Aorta (tissue), 5 donors: Measurements from ENCODE around the gene NRN1. TPM values are rescaled to one million over a fixed set of nuclear protein-coding genes. Genes with fewer than 3 reads are reported as not detected.
A peak's percentile ranks its signal among the peaks of the same experiment; 100 is the strongest.

Experiments
- ATAC-seq: fragments of 200-7000 bp; cut with Tn5 transposase; one replicate; pipeline ENCODE4 v1.9.1; 2022; ENCODE audit warnings: moderate library complexity; ENCODE audit not compliant: low FRiP score
- DNase-seq, 2 donors: peaks; one replicate each; pipeline ENCODE4 v3.0.0-alpha.2; 2020
- H3K27ac ChIP-seq, 2 donors: one replicate each; pipeline ENCODE4 v1.5.1; 2013; ENCODE audit warnings: low read length in 2 of 2, mild to moderate bottlenecking in 2 of 2, moderate library complexity in 2 of 2, control low read depth in 1 of 2, inconsistent platforms in 1 of 2, low read depth in 1 of 2
- H3K27me3 ChIP-seq, 2 donors: one replicate each; pipeline ENCODE4 v1.6.1; 2013; ENCODE audit warnings: control low read depth in 1 of 2, low read length in 1 of 2, mild to moderate bottlenecking in 1 of 2, moderate library complexity in 1 of 2; ENCODE audit not compliant: insufficient read depth in 2 of 2, control insufficient read depth in 1 of 2
- H3K36me3 ChIP-seq, 2 donors: one replicate each; pipeline ENCODE4 v1.6.1; 2013; ENCODE audit warnings: control low read depth in 1 of 2, low read length in 1 of 2, mild to moderate bottlenecking in 1 of 2; ENCODE audit not compliant: insufficient read depth in 2 of 2, control insufficient read depth in 1 of 2
- H3K4me1 ChIP-seq, 2 donors: one replicate each; pipeline ENCODE4 v1.6.1; 2013; ENCODE audit warnings: low read length in 2 of 2, control low read depth in 1 of 2, mild to moderate bottlenecking in 1 of 2, moderate library complexity in 1 of 2; ENCODE audit not compliant: insufficient read depth in 2 of 2, control insufficient read depth in 1 of 2
- H3K4me3 ChIP-seq, 2 donors: one replicate each; pipeline ENCODE4 v1.5.1; 2013; ENCODE audit warnings: low read length in 2 of 2, control low read depth in 1 of 2, mild to moderate bottlenecking in 1 of 2
- H3K9me3 ChIP-seq: one replicate; pipeline ENCODE4 v1.6.1; 2013; ENCODE audit warnings: mild to moderate bottlenecking, low read length; ENCODE audit not compliant: control insufficient read depth
- WGBS, 2 donors: extraction: QIAGEN DNeasy Blood & Tissue Kit; methylation state at CpG; one replicate each; pipeline ENCODE4 v1.1.7; 2013; 5-methylcytosine and 5-hydroxymethylcytosine counted together
- intact Hi-C, 2 donors: fragments of 100-400 bp; cut with DNase I; formaldehyde crosslinking; loops; one replicate each; pipeline versions ENCODE4 v1.14.2 to v1.15.0; 2022
- polyA plus RNA-seq, 2 donors: library from polyadenylated mRNA; stranded (reverse); fragments of 200-250 nt; gene quantifications; one replicate each; pipeline ENCODE4 v1.2.3, GENCODE V29; 2013
- total RNA-seq, 2 donors: library from RNA; stranded (reverse); fragmentation: NEBNext Ultra II Directional; extraction: Animal tissue kit (Norgen Biotek cat#: 25700); gene quantifications; one replicate each; pipeline ENCODE4 v1.2.1, GENCODE V29; 2021
- donor health status: healthy with polysubstance abuse.
- donor health status: Bipolar disorder and iron deficiency.
- donor health status: DM: no; HTN: no; CAD: no.
- donor health status: DM: no; HTN: no; CAD: no.
- donor health status: DM: yes; HTN: yes; CAD: no.

Gene NRN1
- total and polyA plus RNA-seq, 4 donors = 2.3 to 35.9 (median 17.7) TPM

GRCh38 chr6:6004390-6004995, 2.2 kb downstream of the NRN1 start:
- intact Hi-C loops = loop anchor here (5.0 to 10.0 kb wide), 3 partner anchors 37 to 240 kb away; no protein-coding TSS in a partner anchor
- ATAC-seq (no peak), DNase-seq (peak in 1 of 2 donors; percentile 71)
- 17% methylated on average over 37 of the region's 37 CpGs for WGBS, 2 donors
- Histone ChIP-seq H3K27ac (no peak overlapping the region), H3K4me3 (no peak overlapping the region), H3K27me3 (peaks cover 0 to 2% of the 10 kb centered on the region in 2 donors), H3K4me1 (no peaks in the 10 kb centered on the region), H3K9me3 (peaks cover 6% of the 10 kb centered on the region), H3K36me3 (no peaks in the 10 kb centered on the region)

- intact Hi-C loops = loop anchor here (5.0 to 10.0 kb wide), 3 partner anchors 36 to 239 kb away; no protein-coding TSS in a partner anchor
- H3K27ac ChIP-seq = no peak overlapping the region
- H3K4me3 ChIP-seq = no peak overlapping the region
- DNase-seq = peak in 1 of 2 donors; percentile 80
- WGBS, 2 donors = 7 to 9% methylated on average over 60 to 64 of the region's 64 CpGs
- ATAC-seq = no peak
- H3K36me3 ChIP-seq = no peaks in the 10 kb centered on the region
- no peaks in the 10 kb centered on the region for H3K4me1 ChIP-seq
- H3K27me3 ChIP-seq = peaks cover 0 to 2% of the 10 kb centered on the region in 2 donors
- peaks cover 6% of the 10 kb centered on the region for H3K9me3 ChIP-seq
Measured at GRCh38 chr6:6003621-6004366, 2.9 kb downstream of the NRN1 start.

DNA sequence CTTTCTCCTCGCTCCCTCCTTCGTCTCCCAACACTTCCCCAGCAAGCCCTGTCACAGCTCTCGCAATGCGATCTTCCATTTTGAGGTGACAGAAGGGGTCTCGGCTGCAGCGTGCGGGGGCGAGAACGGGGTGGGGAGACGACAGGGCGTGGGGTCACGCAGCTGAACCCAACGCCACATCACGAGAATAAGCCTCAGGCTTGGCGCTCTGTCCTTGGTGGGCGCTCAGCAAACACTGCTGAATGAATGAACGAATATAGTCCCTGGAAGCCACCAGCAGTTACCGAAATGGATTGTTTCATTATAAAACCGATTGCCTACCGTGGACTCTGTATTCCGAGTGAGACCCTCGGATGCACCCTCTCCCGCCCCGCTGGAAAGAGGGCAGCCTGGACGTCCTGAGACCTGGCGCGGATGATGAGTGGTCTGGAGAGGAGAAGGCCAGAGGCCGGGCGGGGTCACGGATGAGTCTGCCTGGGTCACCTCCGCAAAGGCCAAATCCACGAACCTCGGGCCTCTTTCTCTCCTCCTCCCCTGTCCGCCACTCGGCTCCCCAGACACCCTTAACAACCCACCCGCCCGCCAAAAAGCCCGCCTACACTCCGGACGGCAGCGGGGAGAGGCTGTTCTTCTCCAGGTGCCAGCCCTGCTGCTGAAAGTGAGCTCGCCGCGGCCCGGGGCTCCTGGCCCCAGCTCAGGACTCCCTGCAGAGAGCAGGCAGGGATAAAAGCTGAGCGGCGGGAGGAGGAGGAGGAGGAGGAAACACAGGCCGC, 3.7 kb downstream of the NRN1 start:
- H3K36me3 ChIP-seq = no peaks in the 10 kb centered on the region
- no peak for DNase-seq
- intact Hi-C loops = loop anchor here (5.0 to 10.0 kb wide), 3 partner anchors 36 to 238 kb away; no protein-coding TSS in a partner anchor
- WGBS, 2 donors = 14 to 15% methylated on average over 48 of the region's 48 CpGs
- H3K4me3 ChIP-seq = no peak overlapping the region
- ATAC-seq = no peak
- H3K27ac ChIP-seq = no peak overlapping the region
- peaks cover 6% of the 10 kb centered on the region for H3K9me3 ChIP-seq
- peaks cover 0 to 2% of the 10 kb centered on the region in 2 donors for H3K27me3 ChIP-seq
- H3K4me1 ChIP-seq = no peaks in the 10 kb centered on the region

DNA sequence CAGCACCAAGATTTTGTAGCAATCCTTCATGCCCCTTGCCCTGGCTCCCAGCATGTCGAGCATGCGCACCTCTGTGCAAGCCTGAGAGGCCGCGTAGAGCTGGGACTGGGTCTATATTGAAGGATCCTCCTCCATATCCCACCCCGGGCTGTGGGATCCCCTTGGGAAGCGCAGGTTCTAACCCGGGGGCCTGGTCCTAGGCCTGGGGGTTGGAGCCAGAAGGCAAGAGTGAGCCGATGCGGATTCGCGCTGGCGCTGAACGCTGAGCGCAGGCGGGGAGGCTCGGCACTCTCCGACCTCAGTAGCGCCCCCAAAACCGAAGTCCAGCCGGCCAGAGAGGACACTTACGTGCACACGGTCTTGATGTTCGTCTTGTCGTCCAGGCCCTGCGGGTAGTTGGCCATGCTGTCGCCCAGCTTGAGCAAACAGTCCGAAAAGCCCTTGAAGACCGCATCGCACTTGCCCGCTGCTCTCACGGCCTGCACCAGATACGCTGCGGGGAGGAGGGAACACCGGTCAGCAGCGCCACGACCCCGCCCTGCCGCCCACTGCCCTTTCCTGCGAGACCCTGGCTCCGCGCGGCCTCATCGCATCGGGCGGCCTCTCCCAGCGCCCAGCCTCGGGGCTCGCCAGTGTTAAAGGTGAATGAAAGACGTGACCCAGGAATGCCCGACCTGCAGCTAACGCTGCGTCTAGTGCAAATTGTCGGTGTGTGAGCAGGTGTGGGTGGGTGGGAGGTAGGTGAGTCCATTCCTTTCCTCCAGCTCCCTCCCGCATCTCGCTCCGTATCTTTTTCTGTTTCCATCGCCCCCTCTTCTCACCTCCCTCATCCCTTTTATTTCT, 4.5 kb downstream of the NRN1 start:
- H3K4me3 ChIP-seq = no peak overlapping the region
- intact Hi-C loops = loop anchor here (5.0 to 10.0 kb wide), 3 partner anchors 35 to 237 kb away; no protein-coding TSS in a partner anchor
- no peaks in the 10 kb centered on the region for H3K4me1 ChIP-seq
- H3K9me3 ChIP-seq = peaks cover 6% of the 10 kb centered on the region
- 54 to 55% methylated on average over 57 of the region's 57 CpGs for WGBS, 2 donors
- peak in 1 of 2 donors; percentile 72 for DNase-seq
- no peak overlapping the region for H3K27ac ChIP-seq
- peaks cover 0 to 2% of the 10 kb centered on the region in 2 donors for H3K27me3 ChIP-seq
- ATAC-seq = no peak
- no peaks in the 10 kb centered on the region for H3K36me3 ChIP-seq

- DNase-seq = no peak
- Histone ChIP-seq H3K4me1 (no peaks in the 10 kb centered on the region), H3K27ac (no peak overlapping the region), H3K36me3 (no peaks in the 10 kb centered on the region), H3K27me3 (peaks cover 0 to 2% of the 10 kb centered on the region in 2 donors), H3K4me3 (no peak overlapping the region), H3K9me3 (peaks cover 6% of the 10 kb centered on the region)
- 92 to 93% methylated on average over 10 of the region's 10 CpGs for WGBS, 2 donors
- ATAC-seq = no peak
- intact Hi-C loops = loop anchor here (5.0 to 10.0 kb wide), 3 partner anchors 34 to 237 kb away; no protein-coding TSS in a partner anchor
Measured at GRCh38 chr6:6001443-6001842, 5.3 kb downstream of the NRN1 start.

- Histone ChIP-seq H3K27me3 (peaks cover 0 to 2% of the 10 kb centered on the region in 2 donors), H3K36me3 (no peaks in the 10 kb centered on the region), H3K4me1 (no peaks in the 10 kb centered on the region), H3K9me3 (peaks cover 6% of the 10 kb centered on the region), H3K27ac (no peak overlapping the region), H3K4me3 (no peak overlapping the region)
- no peak for ATAC-seq
- intact Hi-C loops = loop anchor here (5.0 to 10.0 kb wide), 3 partner anchors 33 to 235 kb away; no protein-coding TSS in a partner anchor
- 82 to 85% methylated on average over 34 of the region's 34 CpGs for WGBS, 2 donors
- DNase-seq = no peak
Measured at GRCh38 chr6:5999688-6000608, 6.8 kb downstream of the NRN1 start.
